ENCODE results near the gene PAX4.

GRCh38 chr7:127566242-127566641 is 51.7 kb downstream of the PAX4 start:
- TF ChIP-seq SMC3 (IDR thresholded peaks at IDR 0.05; ENCODE audit: low read depth, low read length) = no peak
- no peak for TF ChIP-seq CTCF (conservative IDR thresholded peaks at IDR 0.05; ENCODE audit: low read depth, low read length)
- no peak for TF ChIP-seq POLR2A (IDR thresholded peaks at IDR 0.05; ENCODE audit: low read depth, low read length)
- TF ChIP-seq BHLHE40 (IDR thresholded peaks at IDR 0.05; ENCODE audit: low read depth, low read length) = no peak
- TF ChIP-seq FOS (IDR thresholded peaks at IDR 0.05; ENCODE audit: low read depth, low read length) = no peak
- no peak for TF ChIP-seq RFX5 (IDR thresholded peaks at IDR 0.05; ENCODE audit: low read depth, low read length)
- TF ChIP-seq CEBPB (IDR thresholded peaks at IDR 0.05; ENCODE audit: low read depth, low read length) = no peak
- TF ChIP-seq CHD1 (IDR thresholded peaks at IDR 0.05; ENCODE audit: low read depth, low read length) = no peak
- TF ChIP-seq RCOR1 (IDR thresholded peaks at IDR 0.05; ENCODE audit: insufficient replicate concordance, low read length) = no peak

Data from IMR-90 (cell line).